Retinal pigment epithelial cell (primary cell): ENCODE results near the gene UNC119.

Experiments used
- DNase-seq: peaks from one replicate; pipeline ENCODE4 v3.0.0-alpha.2; 2010; ENCODE audit warnings: low read depth
- H3K4me3 ChIP-seq: 2 replicates; pipeline ENCODE4 v1.5.1; 2011; ENCODE audit warnings: mild to moderate bottlenecking, low read length, control low read depth, moderate library complexity
- TF ChIP-seq, protein P1 (sequence below): conservative IDR thresholded peaks from 2 replicates; pipeline ENCODE4 v1.5.1; 2011; ENCODE audit warnings: low read depth, low read length, control low read depth, inconsistent platforms

The UNC119 gene

DNA sequence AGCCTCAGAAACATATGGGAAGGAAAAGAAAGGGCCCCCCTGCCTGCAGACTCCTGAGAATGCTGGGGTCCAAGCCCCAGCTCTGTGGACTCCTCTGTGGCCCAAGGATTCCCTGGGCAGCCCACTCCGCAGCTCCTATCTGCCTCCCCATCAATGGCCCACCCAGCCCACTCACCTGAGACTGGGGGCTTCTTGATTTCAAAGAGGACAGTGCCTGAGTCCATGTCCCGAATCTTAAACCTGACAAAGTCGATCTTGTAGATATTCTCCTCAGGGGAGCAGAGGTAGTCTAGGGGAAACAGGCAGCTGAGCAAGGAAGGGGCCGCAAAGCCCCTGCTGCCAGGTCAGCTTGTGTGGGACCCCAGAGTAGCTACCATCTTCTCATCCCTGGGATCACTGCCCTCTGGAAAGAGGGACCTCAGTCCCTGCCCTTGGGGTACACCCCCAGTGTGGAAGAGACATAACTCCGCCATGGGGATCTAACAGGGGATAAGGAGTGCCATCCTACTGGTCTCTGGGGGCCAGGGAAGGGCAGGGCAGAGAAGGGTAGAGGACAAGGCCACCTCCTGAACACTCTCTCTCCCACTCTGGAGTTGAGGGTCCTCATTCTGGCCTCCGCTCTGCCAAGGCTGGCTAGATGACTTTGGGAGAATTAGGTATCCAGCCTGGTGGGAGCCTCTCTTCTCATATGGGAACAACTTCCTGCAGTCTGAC is 3.9 kb downstream of the UNC119 start:
- H3K4me3 ChIP-seq = no peak overlapping the region
- TF ChIP-seq, protein P1, sequence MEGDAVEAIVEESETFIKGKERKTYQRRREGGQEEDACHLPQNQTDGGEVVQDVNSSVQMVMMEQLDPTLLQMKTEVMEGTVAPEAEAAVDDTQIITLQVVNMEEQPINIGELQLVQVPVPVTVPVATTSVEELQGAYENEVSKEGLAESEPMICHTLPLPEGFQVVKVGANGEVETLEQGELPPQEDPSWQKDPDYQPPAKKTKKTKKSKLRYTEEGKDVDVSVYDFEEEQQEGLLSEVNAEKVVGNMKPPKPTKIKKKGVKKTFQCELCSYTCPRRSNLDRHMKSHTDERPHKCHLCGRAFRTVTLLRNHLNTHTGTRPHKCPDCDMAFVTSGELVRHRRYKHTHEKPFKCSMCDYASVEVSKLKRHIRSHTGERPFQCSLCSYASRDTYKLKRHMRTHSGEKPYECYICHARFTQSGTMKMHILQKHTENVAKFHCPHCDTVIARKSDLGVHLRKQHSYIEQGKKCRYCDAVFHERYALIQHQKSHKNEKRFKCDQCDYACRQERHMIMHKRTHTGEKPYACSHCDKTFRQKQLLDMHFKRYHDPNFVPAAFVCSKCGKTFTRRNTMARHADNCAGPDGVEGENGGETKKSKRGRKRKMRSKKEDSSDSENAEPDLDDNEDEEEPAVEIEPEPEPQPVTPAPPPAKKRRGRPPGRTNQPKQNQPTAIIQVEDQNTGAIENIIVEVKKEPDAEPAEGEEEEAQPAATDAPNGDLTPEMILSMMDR = no peak
- DNase-seq = no peak

DNA sequence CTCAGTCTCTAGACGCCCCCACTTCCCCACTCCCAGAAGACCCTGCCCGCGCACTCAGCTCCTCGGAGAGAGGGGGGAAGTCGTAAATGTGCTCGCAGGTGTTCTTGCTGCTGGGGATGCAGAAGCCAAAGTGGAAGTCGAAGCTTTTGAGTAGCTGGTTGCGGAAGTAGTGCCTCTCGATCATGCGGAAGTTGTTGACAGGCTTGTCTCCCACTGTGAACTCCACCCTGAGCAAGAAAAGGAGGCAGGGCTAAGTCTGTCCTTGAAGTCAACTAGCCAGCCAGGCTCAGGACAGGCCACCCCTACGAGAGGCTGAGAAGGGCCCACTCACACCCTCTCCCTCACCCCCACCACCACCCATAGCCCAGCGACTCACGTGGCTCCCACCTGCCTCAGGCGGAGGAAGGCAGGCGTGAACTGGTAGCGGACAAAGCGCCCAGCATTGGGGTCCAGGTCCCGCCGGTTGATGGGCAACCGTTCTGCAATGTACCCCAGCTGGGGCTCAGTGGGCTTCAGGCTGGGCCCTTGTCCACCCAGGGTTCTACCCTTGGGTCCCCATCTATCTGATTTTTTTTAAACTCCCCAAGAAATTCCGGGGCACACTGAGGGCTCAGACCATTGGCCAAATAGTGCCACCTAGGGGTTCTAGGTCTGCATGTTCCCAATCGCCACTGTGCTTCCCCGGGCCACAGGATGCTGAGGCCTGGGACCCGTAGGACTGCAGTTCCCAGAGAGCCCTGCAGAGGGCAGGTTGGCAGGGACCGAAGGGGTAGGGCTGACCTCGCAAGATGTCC is 4.6 kb downstream of the UNC119 start:
- no peak for DNase-seq
- H3K4me3 ChIP-seq = no peak overlapping the region
- TF ChIP-seq, protein P1 = peak; percentile 92

- DNase-seq = no peak
- TF ChIP-seq, protein P1 = no peak
- H3K4me3 ChIP-seq = no peak overlapping the region
These were observed 5.3 kb downstream of the UNC119 start for GRCh38 chr17:28547096-28547622.

DNA sequence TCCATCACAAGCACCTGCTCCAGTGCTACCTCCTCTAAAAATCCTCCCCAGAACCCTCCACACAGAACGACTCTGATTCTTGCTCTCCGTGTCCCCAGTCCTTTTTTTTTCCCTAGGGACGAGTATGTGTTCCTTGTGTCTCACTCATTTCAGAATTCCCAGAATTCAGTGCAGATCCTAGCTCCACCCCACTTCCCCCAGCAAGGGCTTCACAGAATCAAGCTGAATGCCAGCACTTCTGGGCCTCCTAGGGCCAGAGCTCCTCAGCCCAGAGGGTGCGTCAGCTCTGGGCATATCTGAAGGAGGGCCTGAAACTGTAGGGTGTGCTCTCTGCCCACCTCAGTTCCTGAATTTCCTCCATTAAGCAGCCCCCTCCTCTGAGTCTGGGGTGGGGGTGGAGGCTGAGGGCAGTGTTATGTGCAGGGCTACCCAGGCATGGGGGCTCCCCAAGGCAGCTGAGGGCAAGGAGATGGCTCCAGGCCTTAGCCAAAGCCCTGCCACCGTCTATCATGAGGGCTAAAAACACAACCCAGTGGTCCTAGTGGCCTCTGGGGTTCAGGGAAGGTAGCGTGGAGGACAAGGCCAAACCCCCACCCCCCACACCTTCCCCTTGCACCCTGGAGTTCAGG is 6.5 kb downstream of the UNC119 start:
- DNase-seq = no peak
- TF ChIP-seq, protein P1 = no peak
- no peak overlapping the region for H3K4me3 ChIP-seq

DNA sequence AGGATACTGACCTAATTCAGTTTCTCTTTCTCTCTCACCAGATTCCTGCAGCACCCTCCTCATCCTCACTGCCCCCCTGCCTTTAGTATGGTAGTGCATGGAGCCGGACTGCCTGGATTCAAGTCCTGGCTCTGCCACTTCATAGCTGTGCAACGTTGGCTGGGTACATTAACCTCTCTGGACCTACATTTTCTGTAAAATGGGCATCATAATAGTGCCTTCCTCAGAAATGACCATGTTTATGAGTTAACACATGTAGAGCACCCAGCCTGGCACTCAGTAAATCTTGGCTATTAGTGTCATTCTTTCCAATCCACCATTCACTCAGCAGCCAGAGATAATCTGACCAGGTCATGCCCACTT is 7.3 kb downstream of the UNC119 start:
- H3K4me3 ChIP-seq = no peak overlapping the region
- DNase-seq = no peak
- TF ChIP-seq, protein P1 = no peak

DNA sequence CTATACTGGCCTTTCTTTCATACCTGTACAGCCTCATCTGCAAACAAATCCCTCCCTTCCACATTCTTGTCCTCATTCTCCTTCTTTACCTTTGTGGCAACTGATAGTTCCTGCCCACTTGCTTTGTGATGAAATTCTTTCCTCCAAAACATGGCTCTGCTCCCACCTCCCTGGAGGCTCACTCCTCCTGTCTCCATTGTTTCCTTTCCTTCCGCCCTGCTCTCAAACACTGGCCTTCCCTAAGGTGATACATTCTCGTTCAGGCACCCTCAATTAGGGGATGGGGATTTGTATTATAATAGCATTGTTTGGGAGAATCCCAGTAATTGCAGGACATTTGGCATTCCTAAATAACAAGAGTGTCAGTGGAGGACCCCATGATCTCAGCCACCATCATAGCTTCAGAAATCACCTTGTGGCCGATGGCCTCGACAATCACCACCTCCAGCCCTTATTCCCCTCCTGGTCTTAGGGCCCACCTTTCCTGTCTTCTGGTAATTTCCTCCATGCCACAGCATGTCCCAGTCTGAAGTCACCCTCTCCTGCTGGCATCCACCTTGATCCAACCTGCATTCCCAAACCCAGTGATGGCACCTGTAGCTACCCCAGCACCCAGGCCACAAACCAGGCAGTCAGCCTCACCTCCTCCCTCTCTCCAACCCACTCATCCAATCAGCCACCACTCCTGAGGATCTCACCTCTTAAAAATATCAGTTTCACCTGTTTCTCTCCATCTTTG is 7.9 kb downstream of the UNC119 start:
- DNase-seq = no peak
- TF ChIP-seq, protein P1 = no peak
- no peak overlapping the region for H3K4me3 ChIP-seq
